HepG2 (cell line): Measurements from ENCODE around the gene ZNF526. TPM values are rescaled to one million over a fixed set of nuclear protein-coding genes. Genes with fewer than 3 reads are reported as not detected.

Source experiments
- ATAC-seq: fragments of 200-7000 bp; cut with Tn5 transposase; 3 replicates; pipeline ENCODE4 v1.9.1; 2020; ENCODE audit warnings: mild to moderate bottlenecking, moderate library complexity
- BruUV-seq: library from RNA; stranded (reverse); fragments of 400-500 nt; replicated peaks from 2 replicates; lab custom pipeline; 2021; lab: Mats Ljungman, UMichigan
- CTCF ChIA-PET: fragments of 300-600 bp; formaldehyde crosslinking; extraction: SDS; loops from one replicate; lab custom pipeline; 2021; ENCODE audit warnings: low total read pairs, inconsistent platforms, low intra/inter-chr PET ratio; lab: Yijun Ruan, JAX
- POLR2A ChIA-PET: fragments of 350-600 bp; sonication (Branson Sonifier 250); formaldehyde crosslinking; loops from one replicate; lab custom pipeline; 2020; ENCODE audit warnings: antibody characterized with exemption, inconsistent platforms; lab: Yijun Ruan, JAX
- DNase-seq: peaks from one replicate; pipeline ENCODE4 v3.0.0-alpha.2; 2015; ENCODE audit warnings: low spot score
- FAIRE-seq: peaks from 3 replicates; lab custom pipeline; 2011; peaks lifted over from hg19 to GRCh38; lab: Jason Lieb, UNC
- H2AFZ ChIP-seq: one replicate; pipeline ENCODE4 v1.6.1; 2011; ENCODE audit warnings: low read length, inconsistent platforms
- H3K27ac ChIP-seq: fragments of 300-600 bp; 3 replicates; pipeline ENCODE4 v1.8.0; 2011; ENCODE audit warnings: mixed run types, mild to moderate bottlenecking, mixed read lengths, low read length, inconsistent platforms; ENCODE audit not compliant: insufficient read depth; ENCODE audit errors: extremely low read length
- H3K27me3 ChIP-seq, 2 experiments: fragments of 200-600 bp in 1 of 2; 2 replicates in 1 of 2; 3 replicates in 1 of 2; pipeline versions ENCODE4 v1.6.0 to v1.8.0; 2011; ENCODE audit warnings: low read length in 2 of 2, mild to moderate bottlenecking in 2 of 2, moderate library complexity in 2 of 2, inconsistent platforms in 1 of 2; ENCODE audit not compliant: insufficient read depth in 2 of 2, control insufficient read depth in 1 of 2
- H3K36me3 ChIP-seq, 2 experiments: fragments of 200-600 bp in 1 of 2; replicated peaks in 1 of 2; 2 replicates in 1 of 2; 3 replicates in 1 of 2; pipeline versions ENCODE4 v1.5.1 to v1.8.0; 2011; ENCODE audit warnings: low read length in 2 of 2, inconsistent platforms in 1 of 2; ENCODE audit not compliant: insufficient read depth in 2 of 2, control insufficient read depth in 1 of 2
- H3K4me1 ChIP-seq: 2 replicates; pipeline ENCODE4 v1.5.1; 2012; ENCODE audit warnings: low read length, inconsistent platforms; ENCODE audit not compliant: insufficient read depth
- H3K4me2 ChIP-seq: 2 replicates; pipeline ENCODE4 v1.6.0; 2011; ENCODE audit warnings: low read depth, low read length, inconsistent platforms
- H3K4me3 ChIP-seq, 3 experiments: fragments of 200-600 bp in 1 of 3; sonication (generic), shearing (Covaris generic) in 1 of 3; replicated peaks in 1 of 3; 2 replicates each; pipeline ENCODE4 v1.5.1; 2011 to 2016; ENCODE audit warnings: low read length in 3 of 3, inconsistent platforms in 2 of 3, low read depth in 2 of 3, mild to moderate bottlenecking in 2 of 3, control low read depth in 1 of 3, mixed read lengths in 1 of 3; ENCODE audit not compliant: insufficient read depth in 1 of 3
- H3K79me2 ChIP-seq: one replicate; pipeline ENCODE4 v1.6.1; 2011; ENCODE audit warnings: low read length, inconsistent platforms; ENCODE audit not compliant: insufficient read depth
- H3K9ac ChIP-seq: 2 replicates; pipeline ENCODE4 v1.6.0; 2011; ENCODE audit warnings: mild to moderate bottlenecking, low read depth, low read length, inconsistent platforms; ENCODE audit not compliant: insufficient read depth
- H3K9me3 ChIP-seq: 2 replicates; pipeline ENCODE4 v1.5.1; 2012; ENCODE audit warnings: mild to moderate bottlenecking, low read length
- H4K20me1 ChIP-seq: 2 replicates; pipeline ENCODE4 v1.6.0; 2011; ENCODE audit warnings: inconsistent platforms, mild to moderate bottlenecking, low read length, moderate library complexity; ENCODE audit not compliant: insufficient read depth
- FOXJ3 ChIP-seq: sonication (generic); formaldehyde crosslinking; IDR thresholded peaks from 2 replicates; pipeline ENCODE4 v1.4.0; 2020; ENCODE audit warnings: missing genetic modification reagents, mild to moderate bottlenecking, borderline replicate concordance
- ISL2 ChIP-seq: sonication (generic); formaldehyde crosslinking; IDR thresholded peaks from 2 replicates; pipeline ENCODE4 v1.5.0; 2020; ENCODE audit warnings: missing genetic modification reagents
- NR2C2 ChIP-seq: sonication (generic); formaldehyde crosslinking; IDR thresholded peaks from 2 replicates; pipeline ENCODE4 v1.4.0; 2020; ENCODE audit warnings: missing genetic modification reagents, mild to moderate bottlenecking, moderate library complexity, borderline replicate concordance
- PREB ChIP-seq: sonication (generic); formaldehyde crosslinking; IDR thresholded peaks from 2 replicates; pipeline ENCODE4 v1.4.0; 2020; ENCODE audit warnings: missing genetic modification reagents
- RBFOX2 ChIP-seq: fragments of 200-400 bp; formaldehyde crosslinking; IDR thresholded peaks from 2 replicates; pipeline ENCODE4 v1.6.1; 2017; ENCODE audit warnings: low read depth, mild to moderate bottlenecking, low read length
- ZNF598 ChIP-seq: sonication (generic); formaldehyde crosslinking; IDR thresholded peaks from 2 replicates; pipeline ENCODE4 v1.5.1; 2020; ENCODE audit warnings: mild to moderate bottlenecking, missing genetic modification reagents, borderline replicate concordance
- ZSCAN21 ChIP-seq: sonication (generic); formaldehyde crosslinking; IDR thresholded peaks from 2 replicates; pipeline ENCODE4 v1.8.0; 2022; ENCODE audit warnings: mild to moderate bottlenecking, missing genetic modification reagents, moderate library complexity, borderline replicate concordance
- WGBS: methylation state at CpG from one replicate; pipeline ENCODE4 v1.1.6; 2017; ENCODE audit warnings: low lambda C conversion rate; 5-methylcytosine and 5-hydroxymethylcytosine counted together
- in situ Hi-C: cut with HindIII; loops from 2 replicates; pipeline ENCODE4 v1.10.0; 2017; ENCODE audit warnings: low pct_unique_long_range_greater_than_20kb; ENCODE audit not compliant: extremely low pct_ligation_motif_present
- intact Hi-C: fragments of 100-400 bp; cut with micrococcal nuclease; formaldehyde crosslinking; loops from one replicate; pipeline ENCODE4 v1.10.0; 2022; ENCODE audit not compliant: unreplicated experiment
- polyA plus RNA-seq, 8 experiments: library from polyadenylated mRNA; depleted of rRNA in 3 of 8; stranded (reverse) in 7 of 8; unstranded in 1 of 8; fragments of >200 nt; fragmentation: Illumina TruSeq in 4 of 8; extraction: Trizol in 4 of 8; gene quantifications; 2 replicates each; pipeline versions ENCODE4 v1.2.1 to v1.2.3, GENCODE V29; 2011 to 2016; ENCODE audit warnings: low read depth in 4 of 8, missing spikeins in 1 of 8, mixed read lengths in 1 of 8; ENCODE audit not compliant: insufficient read depth in 1 of 8
- total RNA-seq, 5 experiments: library from RNA; depleted of rRNA; stranded (reverse); fragments of >200 nt; fragmentation: Illumina TruSeq; extraction: Trizol; gene quantifications; 2 replicates each; pipeline ENCODE4 v1.2.3, GENCODE V29; 2016; ENCODE audit warnings: low read depth in 1 of 5

ZNF526 gene
- total and polyA plus RNA-seq, 2 of the 13 experiments (the other 11 are each of a cell fraction or from before 2014, with no cell fraction given): 3.3 to 8.4 TPM

DNA sequence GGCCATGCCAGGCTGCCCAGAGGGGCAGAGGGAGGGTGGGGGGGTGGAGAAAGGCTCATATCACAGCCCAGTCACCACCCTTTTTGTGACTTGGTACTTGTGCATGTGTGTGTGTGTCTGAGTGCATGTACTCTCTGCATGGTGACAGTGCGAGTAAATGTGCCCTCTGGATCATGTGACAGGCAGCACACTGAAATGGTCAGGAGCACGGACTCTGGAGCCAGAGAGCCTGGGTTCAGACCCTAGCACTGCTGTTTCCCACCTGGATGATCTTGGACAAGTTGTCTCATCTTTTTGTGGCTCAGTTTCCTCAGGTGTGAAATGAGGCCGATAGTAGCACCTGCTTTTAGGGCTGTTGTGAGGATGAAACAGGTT, 50.9 kb downstream of the ZNF526 start (continued):
- TF ChIP-seq NR2C2 (CRISPR knock-in tag): no peak

DNA sequence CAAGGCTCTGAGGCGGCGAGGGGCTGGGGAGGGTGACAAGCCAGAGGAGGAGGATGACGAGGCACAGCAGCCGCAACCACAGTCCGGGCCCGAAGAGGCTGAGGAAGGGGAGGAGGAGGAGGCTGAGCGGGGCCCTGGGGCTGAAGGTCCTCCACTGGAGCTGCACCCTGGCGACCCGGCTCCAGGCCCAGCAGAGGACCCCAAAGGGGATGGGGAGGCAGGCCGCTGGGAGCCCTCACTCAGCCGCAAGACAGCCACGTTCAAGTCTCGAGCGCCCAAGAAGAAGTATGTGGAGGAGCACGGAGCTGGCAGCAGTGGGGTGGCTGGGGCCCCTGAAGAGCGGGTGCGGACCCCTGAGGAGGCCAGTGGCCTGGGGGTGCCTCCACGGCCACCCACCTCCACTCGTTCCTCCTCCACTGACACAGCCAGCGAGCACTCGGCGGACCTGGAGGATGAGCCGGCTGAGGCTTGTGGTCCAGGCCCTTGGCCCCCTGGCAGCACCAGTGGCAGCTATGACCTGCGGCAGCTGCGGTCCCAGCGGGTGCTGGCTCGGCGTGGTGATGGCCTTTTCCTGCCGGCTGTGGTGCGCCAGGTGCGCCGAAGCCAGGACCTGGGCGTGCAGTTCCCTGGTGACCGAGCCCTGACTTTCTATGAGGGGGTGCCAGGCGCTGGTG, 51.9 kb downstream of the ZNF526 start:
- DNase-seq (no peak), ATAC-seq (no peak), FAIRE-seq (no peak)
- CTCF ChIA-PET: no interaction called here
- H3K27me3 ChIP-seq: no peaks in the 10 kb centered on the region; a peak in 1 of 5 replicates
- H4K20me1 ChIP-seq: no peaks in the 10 kb centered on the region
- in situ Hi-C loops: no loop called here
- H3K36me3 ChIP-seq: peaks cover 5 to 21% of the 10 kb centered on the region in 2 experiments; a peak in 4 of 5 replicates
- WGBS: 98% methylated on average over 16 of the region's 35 CpGs
- POLR2A ChIA-PET: interaction anchor here (3.2 kb wide), 1 partner anchor 9 kb away, joined by 44 read pairs; no protein-coding TSS in a partner anchor
- BruUV-seq: no TSS peak
- peak overlapping the region; percentile 90; the same call in 1 of the 2 replicates for H3K9ac ChIP-seq
- H3K27ac ChIP-seq: no peak overlapping the region
- H3K79me2 ChIP-seq: peaks cover 19% of the 10 kb centered on the region
- H2AFZ ChIP-seq: no peak overlapping the region
- peaks cover 29% of the 10 kb centered on the region for H3K4me1 ChIP-seq
- intact Hi-C loops: no loop called here
- H3K4me3 ChIP-seq: no peak overlapping the region
- TF ChIP-seq PREB (CRISPR knock-in tag): no peak
- no peak for TF ChIP-seq ZNF598 (CRISPR knock-in tag)
- TF ChIP-seq RBFOX2: 0 out of 2 replicates have a peak, but pooled peaks have one; percentile 9
- H3K4me2 ChIP-seq: no peak overlapping the region
- H3K9me3 ChIP-seq: no peaks in the 10 kb centered on the region

GRCh38 chr19:42272535-42272897, 52.4 kb downstream of the ZNF526 start:
- 98% methylated on average over 5 of the region's 9 CpGs for WGBS
- no peak overlapping the region for H3K4me3 ChIP-seq
- no peak overlapping the region for H3K9ac ChIP-seq
- H4K20me1 ChIP-seq: no peaks in the 10 kb centered on the region
- FAIRE-seq (no peak), ATAC-seq (no peak), DNase-seq (no peak)
- TF ChIP-seq FOXJ3 (CRISPR knock-in tag) (no peak), ISL2 (no peak), RBFOX2 (0 out of 2 replicates have a peak, but pooled peaks have one; percentile 3), ZSCAN21 (CRISPR knock-in tag) (no peak)
- H3K27ac ChIP-seq: no peak overlapping the region
- H3K4me1 ChIP-seq: peaks cover 29% of the 10 kb centered on the region
- H3K36me3 ChIP-seq: peaks cover 5 to 21% of the 10 kb centered on the region in 2 experiments; a peak in 4 of 5 replicates
- H2AFZ ChIP-seq: no peak overlapping the region
- H3K9me3 ChIP-seq: no peaks in the 10 kb centered on the region
- H3K79me2 ChIP-seq: peaks cover 19% of the 10 kb centered on the region
- in situ Hi-C loops (no loop called here), intact Hi-C loops (no loop called here)
- CTCF ChIA-PET: no interaction called here
- BruUV-seq: no TSS peak
- POLR2A ChIA-PET: no interaction called here
- no peak overlapping the region for H3K4me2 ChIP-seq
- no peaks in the 10 kb centered on the region; a peak in 1 of 5 replicates for H3K27me3 ChIP-seq
